HL-60 (cell line): ENCODE data around the gene TPM4.

Source experiments
- DNase-seq, 2 experiments: peaks; one replicate each; pipeline ENCODE4 v3.0.0-alpha.2; 2010 to 2020; ENCODE audit warnings: low read depth in 1 of 2, low spot score in 1 of 2
- H3K27ac ChIP-seq: fragments of 250-450 bp; sonication (Bioruptor Pico); replicated peaks from 2 replicates; pipeline ENCODE4 v1.5.1; 2020; ENCODE audit warnings: mild to moderate bottlenecking, moderate library complexity
- H3K27me3 ChIP-seq: fragments of 250-450 bp; sonication (Bioruptor Pico); 2 replicates; pipeline ENCODE4 v1.5.1; 2021; ENCODE audit warnings: mild to moderate bottlenecking, moderate library complexity; ENCODE audit not compliant: insufficient read depth, poor library complexity, severe bottlenecking
- H3K4me3 ChIP-seq: replicated peaks from 2 replicates; pipeline ENCODE4 v1.5.1; 2011; ENCODE audit warnings: mild to moderate bottlenecking, control low read depth, low read length; ENCODE audit not compliant: insufficient read depth
- GABPA ChIP-seq: IDR thresholded peaks from 2 replicates; pipeline ENCODE4 v1.6.1; 2012; ENCODE audit warnings: low read depth
- POLR2AphosphoS5 ChIP-seq: IDR thresholded peaks from 2 replicates; pipeline ENCODE4 v1.6.1; 2012; ENCODE audit warnings: low read depth
- REST ChIP-seq: IDR thresholded peaks from 2 replicates; pipeline ENCODE4 v1.6.1; 2012; ENCODE audit warnings: low read depth; ENCODE audit not compliant: insufficient replicate concordance
- SPI1 ChIP-seq: IDR thresholded peaks from 2 replicates; pipeline ENCODE4 v1.6.1; 2012; ENCODE audit warnings: low read depth, mild to moderate bottlenecking, borderline replicate concordance
- TF ChIP-seq, protein P1 (sequence below): IDR thresholded peaks from one replicate; pipeline ENCODE4 v1.5.1; 2011; ENCODE audit warnings: low read length, control low read depth, inconsistent platforms; ENCODE audit not compliant: insufficient read depth

The TPM4 gene

GRCh38 chr19:16125737-16126495, 49.6 kb downstream of the TPM4 start:
- no peak for DNase-seq
- TF ChIP-seq REST (no peak), GABPA (no peak), POLR2AphosphoS5 (peak; percentile 18; the same call in 1 of the 2 replicates), SPI1 (no peak)
- TF ChIP-seq, protein P1, sequence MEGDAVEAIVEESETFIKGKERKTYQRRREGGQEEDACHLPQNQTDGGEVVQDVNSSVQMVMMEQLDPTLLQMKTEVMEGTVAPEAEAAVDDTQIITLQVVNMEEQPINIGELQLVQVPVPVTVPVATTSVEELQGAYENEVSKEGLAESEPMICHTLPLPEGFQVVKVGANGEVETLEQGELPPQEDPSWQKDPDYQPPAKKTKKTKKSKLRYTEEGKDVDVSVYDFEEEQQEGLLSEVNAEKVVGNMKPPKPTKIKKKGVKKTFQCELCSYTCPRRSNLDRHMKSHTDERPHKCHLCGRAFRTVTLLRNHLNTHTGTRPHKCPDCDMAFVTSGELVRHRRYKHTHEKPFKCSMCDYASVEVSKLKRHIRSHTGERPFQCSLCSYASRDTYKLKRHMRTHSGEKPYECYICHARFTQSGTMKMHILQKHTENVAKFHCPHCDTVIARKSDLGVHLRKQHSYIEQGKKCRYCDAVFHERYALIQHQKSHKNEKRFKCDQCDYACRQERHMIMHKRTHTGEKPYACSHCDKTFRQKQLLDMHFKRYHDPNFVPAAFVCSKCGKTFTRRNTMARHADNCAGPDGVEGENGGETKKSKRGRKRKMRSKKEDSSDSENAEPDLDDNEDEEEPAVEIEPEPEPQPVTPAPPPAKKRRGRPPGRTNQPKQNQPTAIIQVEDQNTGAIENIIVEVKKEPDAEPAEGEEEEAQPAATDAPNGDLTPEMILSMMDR = no peak
- no peaks in the 10 kb centered on the region for H3K27me3 ChIP-seq
- no peak overlapping the region for H3K4me3 ChIP-seq
- no peak overlapping the region for H3K27ac ChIP-seq

GRCh38 chr19:16127080-16127479, 50.8 kb downstream of the TPM4 start:
- H3K4me3 ChIP-seq = no peak overlapping the region
- H3K27me3 ChIP-seq = no peaks in the 10 kb centered on the region
- TF ChIP-seq SPI1 (no peak), POLR2AphosphoS5 (no peak), GABPA (no peak), REST (no peak)
- TF ChIP-seq, protein P1 = no peak
- no peak overlapping the region for H3K27ac ChIP-seq
- no peak for DNase-seq

GRCh38 chr19:16127776-16128371, 51.6 kb downstream of the TPM4 start:
- Histone ChIP-seq H3K27me3 (no peaks in the 10 kb centered on the region), H3K4me3 (no peak overlapping the region), H3K27ac (no peak overlapping the region)
- no peak for DNase-seq
- TF ChIP-seq POLR2AphosphoS5 (no peak; the same call in 1 of the 2 replicates), SPI1 (no peak), REST (no peak), GABPA (no peak)
- TF ChIP-seq, protein P1 = no peak
